K562 (cell line): ENCODE measurements around the gene EEFSEC. TPM values are rescaled to one million over a fixed set of nuclear protein-coding genes. Genes with fewer than 3 reads are reported as not detected.

ENCODE experiments used
- ATF7 ChIP-seq: fragments of 450-650 bp; IDR thresholded peaks from 2 replicates; pipeline ENCODE4 v1.7.1; 2014; ENCODE audit warnings: mild to moderate bottlenecking, moderate library complexity
- CSDE1 ChIP-seq, 2 experiments: fragments of 450-650 bp; IDR thresholded peaks; 2 replicates each; pipeline ENCODE4 v1.6.1; 2016; ENCODE audit warnings: mild to moderate bottlenecking in 1 of 2
- E2F1 ChIP-seq: sonication (generic); formaldehyde crosslinking; IDR thresholded peaks from 2 replicates; pipeline ENCODE4 v1.8.1; 2023; ENCODE audit warnings: mild to moderate bottlenecking, missing genetic modification reagents, moderate library complexity
- EGR1 ChIP-seq: fragments of 450-650 bp; conservative IDR thresholded peaks from 2 replicates; pipeline ENCODE4 v1.6.1; 2017; ENCODE audit warnings: mild to moderate bottlenecking
- HINFP ChIP-seq: fragments of 450-650 bp; conservative IDR thresholded peaks from 2 replicates; pipeline ENCODE4 v1.6.1; 2016; ENCODE audit warnings: missing genetic modification characterization, low read depth, mild to moderate bottlenecking, control low read depth, missing compliant biosample characterization
- HIVEP1 ChIP-seq: fragments of 250-450 bp; sonication (Bioruptor Pico); IDR thresholded peaks from 2 replicates; pipeline ENCODE4 v1.4.0; 2020; ENCODE audit warnings: mild to moderate bottlenecking
- KDM4B ChIP-seq, 2 experiments: fragments of 450-650 bp in 1 of 2; sonication (generic) in 1 of 2; IDR thresholded peaks; 2 replicates each; pipeline ENCODE4 v1.6.1; 2016 to 2017; ENCODE audit warnings: borderline replicate concordance in 2 of 2, antibody characterized with exemption in 1 of 2, low read depth in 1 of 2, mild to moderate bottlenecking in 1 of 2
- LARP7 ChIP-seq: fragments of 450-650 bp; IDR thresholded peaks from 2 replicates; pipeline ENCODE4 v1.6.1; 2016
- MAZ ChIP-seq, 2 experiments: fragments of 450-650 bp in 1 of 2; sonication (generic) in 1 of 2; formaldehyde crosslinking; IDR thresholded peaks in 1 of 2; conservative IDR thresholded peaks in 1 of 2; 2 replicates each; pipeline versions ENCODE4 v1.4.0 to v1.5.0; 2020; ENCODE audit warnings: mild to moderate bottlenecking in 1 of 2, missing genetic modification reagents in 1 of 2
- SIN3A ChIP-seq, 2 experiments: fragments of 150-350 bp in 1 of 2; IDR thresholded peaks; 2 replicates each; pipeline ENCODE4 v1.6.1; 2011 to 2016; ENCODE audit warnings: borderline replicate concordance in 2 of 2, low read depth in 2 of 2, low read length in 2 of 2, mild to moderate bottlenecking in 2 of 2, moderate library complexity in 2 of 2; ENCODE audit not compliant: control insufficient read depth in 1 of 2
- SIN3B ChIP-seq: fragments of 450-650 bp; IDR thresholded peaks from 2 replicates; pipeline ENCODE4 v1.6.1; 2017; ENCODE audit warnings: low read depth, mild to moderate bottlenecking, moderate library complexity
- SMAD4 ChIP-seq: fragments of 250-450 bp; sonication (Bioruptor Pico); conservative IDR thresholded peaks from 2 replicates; pipeline ENCODE4 v1.8.0; 2021; ENCODE audit warnings: inconsistent platforms, mild to moderate bottlenecking, moderate library complexity
- SMC3 ChIP-seq: conservative IDR thresholded peaks from 2 replicates; pipeline ENCODE4 v1.6.1; 2011; ENCODE audit warnings: low read depth, low read length, improper control_type of control experiment; ENCODE audit not compliant: insufficient read depth
- SNIP1 ChIP-seq: fragments of 450-650 bp; IDR thresholded peaks from 2 replicates; pipeline ENCODE4 v1.7.1; 2017; ENCODE audit warnings: low read depth, mild to moderate bottlenecking
- ZNF124 ChIP-seq: sonication (generic); formaldehyde crosslinking; IDR thresholded peaks from 2 replicates; pipeline ENCODE4 v1.8.1; 2022; ENCODE audit warnings: missing genetic modification reagents
- ZNF408 ChIP-seq: fragments of 250-450 bp; sonication (Bioruptor Pico); IDR thresholded peaks from 2 replicates; pipeline ENCODE4 v1.4.0; 2020; ENCODE audit warnings: low read depth, mild to moderate bottlenecking, moderate library complexity
- polyA plus RNA-seq, 8 experiments: library from polyadenylated mRNA; depleted of rRNA in 4 of 8; stranded (reverse) in 5 of 8; unstranded in 3 of 8; fragments of >200 nt; fragmentation: Nextera tagmentation in 2 of 8; fragmentation: Illumina TruSeq in 1 of 8; extraction: Ambion mirVana in 2 of 8; extraction: Trizol in 1 of 8; gene quantifications; 2 replicates each; pipeline versions ENCODE4 v1.2.1 to v1.2.3, GENCODE V29; 2011 to 2014; ENCODE audit warnings: inconsistent platforms in 1 of 8, missing spikeins in 1 of 8
- total RNA-seq, 7 experiments: library from RNA; depleted of rRNA in 6 of 7; stranded (reverse); fragments of >200 nt in 6 of 7; fragmentation: Illumina TruSeq in 2 of 7; extraction: Trizol in 2 of 7; gene quantifications; 2 replicates each; pipeline versions ENCODE4 v1.2.1 to v1.2.3, GENCODE V29; 2011 to 2021; ENCODE audit warnings: low replicate concordance in 1 of 7
- TF ChIP-seq, protein P1 (sequence below), 2 experiments: IDR thresholded peaks; 2 replicates each; pipeline ENCODE4 v1.6.1; 2011; ENCODE audit warnings: borderline replicate concordance in 1 of 2, control low read depth in 1 of 2, low read depth in 1 of 2, low read length in 1 of 2, mild to moderate bottlenecking in 1 of 2, mixed read lengths in 1 of 2, moderate library complexity in 1 of 2; ENCODE audit not compliant: insufficient read depth in 1 of 2, insufficient read length in 1 of 2, poor library complexity in 1 of 2, severe bottlenecking in 1 of 2; ENCODE audit errors: extremely low read depth in 1 of 2
- TF ChIP-seq, protein P2 (sequence below): IDR thresholded peaks from 2 replicates; pipeline ENCODE4 v1.6.1; 2016; ENCODE audit warnings: missing genetic modification characterization, missing compliant biosample characterization
- TF ChIP-seq, protein P3 (sequence below): sonication (generic); formaldehyde crosslinking; IDR thresholded peaks from 2 replicates; pipeline ENCODE4 v1.8.0; 2022; ENCODE audit warnings: missing genetic modification reagents, mild to moderate bottlenecking, moderate library complexity, borderline replicate concordance

Gene EEFSEC
- total and polyA plus RNA-seq, 9 of the 15 experiments (the other 6 are each of a cell fraction or from before 2014, with no cell fraction given), result 0.35 to 11.8 (median 7.7) TPM

DNA sequence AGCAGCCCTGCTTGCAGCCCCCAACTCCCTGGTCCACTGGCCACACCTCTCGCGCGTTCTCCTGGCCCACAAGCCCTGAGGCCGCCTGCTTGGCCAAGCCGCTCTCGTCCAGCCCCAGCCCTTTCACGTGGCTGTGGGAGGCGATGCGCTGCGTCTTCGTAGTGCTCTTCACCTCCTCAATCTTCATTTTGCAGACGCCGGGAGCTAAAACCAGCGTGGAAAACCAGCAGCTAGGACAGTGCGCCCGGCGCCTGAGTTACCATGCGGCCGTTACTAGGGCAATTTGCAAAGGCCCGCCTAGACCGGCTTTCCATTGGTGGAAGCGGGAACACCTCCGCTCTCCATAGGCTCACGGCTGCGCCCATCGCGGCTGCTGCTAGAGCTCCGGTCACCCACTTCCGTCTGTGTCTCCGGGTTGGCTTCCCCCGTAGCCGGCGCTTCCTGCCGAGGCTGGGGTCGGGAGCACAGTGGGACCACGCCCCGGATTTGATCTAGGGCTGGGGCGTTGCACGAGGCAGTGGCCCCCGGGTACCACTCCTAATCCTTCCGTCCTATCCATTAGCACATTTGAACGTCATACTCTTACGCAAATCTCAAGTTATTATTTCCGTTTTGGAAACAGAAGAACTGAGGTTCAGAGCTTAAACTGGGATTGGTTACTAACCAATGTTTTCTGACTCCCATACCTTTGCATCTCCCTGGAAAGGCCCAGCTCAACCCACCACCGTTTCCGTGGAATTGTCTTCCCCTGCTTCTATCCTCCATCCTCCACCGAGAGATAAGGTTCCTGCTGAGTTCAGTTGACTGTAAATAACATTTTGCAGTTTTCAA lies 29.5 kb upstream of the EEFSEC start, which contains the start of gene RUVBL1 (continued):
- TF ChIP-seq E2F1 (CRISPR knock-in tag) (0 out of 2 replicates have a peak, but pooled peaks have one; percentile 23), EGR1 (0 out of 2 replicates have a peak, but pooled peaks have one; percentile 18), ZNF124 (CRISPR knock-in tag) (no peak), SMC3 (no peak), HIVEP1 (CRISPR knock-in tag) (no peak), HINFP (no peak), LARP7 (no peak), SNIP1 (no peak), ZNF408 (no peak), CSDE1 (IDR thresholded peaks at IDR 0.05) (0 out of 4 replicates have a peak, but pooled peaks of 1 of the 2 experiments have one; percentile 33), ATF7 (peak; percentile 81), SMAD4 (CRISPR knock-in tag) (peak; percentile 44; the same call in 1 of the 2 replicates), SIN3B (0 out of 2 replicates have a peak, but pooled peaks have one; percentile 39), KDM4B (IDR thresholded peaks at IDR 0.05; ENCODE audit: borderline replicate concordance in 2 of 2, low read depth in 1 of 2) (peak in 1 of 2 experiments; percentile 98; a peak in 2 of 4 replicates), SIN3A (IDR thresholded peaks at IDR 0.05; ENCODE audit: borderline replicate concordance in 2 of 2, control insufficient read depth in 1 of 2, low read depth in 2 of 2, low read length in 2 of 2) (peak; percentile 84 to 91; a peak in 3 of 4 replicates), MAZ (CRISPR knock-in tag; conservative IDR thresholded peaks at IDR 0.05 in 1 of 2, IDR thresholded peaks at IDR 0.05 in 1 of 2) (peak; percentile 79 to 91)
- TF ChIP-seq, protein P1, sequence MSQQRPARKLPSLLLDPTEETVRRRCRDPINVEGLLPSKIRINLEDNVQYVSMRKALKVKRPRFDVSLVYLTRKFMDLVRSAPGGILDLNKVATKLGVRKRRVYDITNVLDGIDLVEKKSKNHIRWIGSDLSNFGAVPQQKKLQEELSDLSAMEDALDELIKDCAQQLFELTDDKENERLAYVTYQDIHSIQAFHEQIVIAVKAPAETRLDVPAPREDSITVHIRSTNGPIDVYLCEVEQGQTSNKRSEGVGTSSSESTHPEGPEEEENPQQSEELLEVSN (IDR thresholded peaks at IDR 0.05; ENCODE audit: borderline replicate concordance in 1 of 2, extremely low read depth in 1 of 2, insufficient read depth in 1 of 2, insufficient read length in 1 of 2, low read depth in 1 of 2, low read length in 1 of 2, poor library complexity in 1 of 2, severe bottlenecking in 1 of 2), result peak; percentile 64 to 84
- TF ChIP-seq, protein P2, sequence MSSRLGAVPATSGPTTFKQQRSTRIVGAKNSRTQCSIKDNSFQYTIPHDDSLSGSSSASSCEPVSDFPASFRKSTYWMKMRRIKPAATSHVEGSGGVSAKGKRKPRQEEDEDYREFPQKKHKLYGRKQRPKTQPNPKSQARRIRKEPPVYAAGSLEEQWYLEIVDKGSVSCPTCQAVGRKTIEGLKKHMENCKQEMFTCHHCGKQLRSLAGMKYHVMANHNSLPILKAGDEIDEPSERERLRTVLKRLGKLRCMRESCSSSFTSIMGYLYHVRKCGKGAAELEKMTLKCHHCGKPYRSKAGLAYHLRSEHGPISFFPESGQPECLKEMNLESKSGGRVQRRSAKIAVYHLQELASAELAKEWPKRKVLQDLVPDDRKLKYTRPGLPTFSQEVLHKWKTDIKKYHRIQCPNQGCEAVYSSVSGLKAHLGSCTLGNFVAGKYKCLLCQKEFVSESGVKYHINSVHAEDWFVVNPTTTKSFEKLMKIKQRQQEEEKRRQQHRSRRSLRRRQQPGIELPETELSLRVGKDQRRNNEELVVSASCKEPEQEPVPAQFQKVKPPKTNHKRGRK, result no peak
- TF ChIP-seq, protein P3, sequence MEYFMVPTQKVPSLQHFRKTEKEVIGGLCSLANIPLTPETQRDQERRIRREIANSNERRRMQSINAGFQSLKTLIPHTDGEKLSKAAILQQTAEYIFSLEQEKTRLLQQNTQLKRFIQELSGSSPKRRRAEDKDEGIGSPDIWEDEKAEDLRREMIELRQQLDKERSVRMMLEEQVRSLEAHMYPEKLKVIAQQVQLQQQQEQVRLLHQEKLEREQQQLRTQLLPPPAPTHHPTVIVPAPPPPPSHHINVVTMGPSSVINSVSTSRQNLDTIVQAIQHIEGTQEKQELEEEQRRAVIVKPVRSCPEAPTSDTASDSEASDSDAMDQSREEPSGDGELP (CRISPR knock-in tag), result peak; percentile 65; the same call in 1 of the 2 replicates
